IMR-90 (cell line): ENCODE results near the gene ZNF48. TPM values are rescaled to one million over a fixed set of nuclear protein-coding genes. Genes with fewer than 3 reads are reported as not detected.

ENCODE experiments used
- ATAC-seq: fragments of 200-7000 bp; cut with Tn5 transposase; 2 replicates; pipeline ENCODE4 v1.9.1; 2020; ENCODE audit warnings: low read depth, mild to moderate bottlenecking, moderate library complexity
- BruUV-seq: library from RNA; stranded (reverse); fragments of 400-500 nt; replicated peaks from 2 replicates; lab custom pipeline; 2021; lab: Mats Ljungman, UMichigan
- CTCF ChIA-PET: fragments of 300-600 bp; formaldehyde crosslinking; extraction: SDS; loops from one replicate; lab custom pipeline; 2021; ENCODE audit warnings: antibody characterized with exemption; lab: Yijun Ruan, JAX
- POLR2A ChIA-PET: fragments of 300-600 bp; sonication (Branson Sonifier 250); formaldehyde crosslinking; loops from one replicate; lab custom pipeline; 2022; ENCODE audit warnings: antibody characterized with exemption; ENCODE audit not compliant: unreplicated experiment; lab: Charles Lee
- DNase-seq: peaks from one replicate; pipeline ENCODE4 v3.0.0; 2013
- H2AFZ ChIP-seq: replicated peaks from 2 replicates; pipeline ENCODE3; 2013; ENCODE audit warnings: low read length, mild to moderate bottlenecking; ENCODE audit not compliant: poor library complexity
- H2AK5ac ChIP-seq: 2 replicates; pipeline ENCODE4 v1.6.1; 2013; ENCODE audit warnings: low read depth, low read length, inconsistent platforms
- H2AK9ac ChIP-seq: replicated peaks from 2 replicates; pipeline ENCODE3; 2013; ENCODE audit warnings: mild to moderate bottlenecking, low read depth, low read length, moderate library complexity; ENCODE audit not compliant: poor library complexity
- H2BK120ac ChIP-seq: 2 replicates; pipeline ENCODE4 v1.6.1; 2013; ENCODE audit warnings: low read depth, low read length, inconsistent platforms
- H2BK15ac ChIP-seq: 3 replicates; pipeline ENCODE4 v1.6.1; 2013; ENCODE audit warnings: low read depth, low read length, inconsistent platforms
- H2BK20ac ChIP-seq: 2 replicates; pipeline ENCODE4 v1.6.1; 2013; ENCODE audit warnings: low read depth, mild to moderate bottlenecking, inconsistent platforms, low read length, moderate library complexity
- H2BK5ac ChIP-seq: 2 replicates; pipeline ENCODE4 v1.6.1; 2013; ENCODE audit warnings: mild to moderate bottlenecking, low read depth, low read length, inconsistent platforms; ENCODE audit not compliant: poor library complexity, severe bottlenecking
- H3K14ac ChIP-seq: replicated peaks from 2 replicates; pipeline ENCODE4 v1.6.1; 2013; ENCODE audit warnings: low read depth, low read length, inconsistent platforms
- H3K18ac ChIP-seq: 2 replicates; pipeline ENCODE4 v1.6.1; 2013; ENCODE audit warnings: low read depth, low read length, control low read depth
- H3K23ac ChIP-seq: 2 replicates; pipeline ENCODE4 v1.6.1; 2013; ENCODE audit warnings: low read depth, low read length, inconsistent platforms
- H3K27ac ChIP-seq: 2 replicates; pipeline ENCODE4 v1.5.1; 2013; ENCODE audit warnings: mild to moderate bottlenecking, control low read depth, low read length; ENCODE audit not compliant: insufficient read depth
- H3K27me3 ChIP-seq: 2 replicates; pipeline ENCODE4 v1.6.1; 2013; ENCODE audit warnings: low read length; ENCODE audit not compliant: control insufficient read depth, insufficient read depth
- H3K36me3 ChIP-seq: 2 replicates; pipeline ENCODE4 v1.6.1; 2013; ENCODE audit warnings: low read length, mixed read lengths; ENCODE audit not compliant: control insufficient read depth, insufficient read depth
- H3K4ac ChIP-seq: 2 replicates; pipeline ENCODE4 v1.6.1; 2013; ENCODE audit warnings: low read depth, low read length, inconsistent platforms
- H3K4me1 ChIP-seq: 2 replicates; pipeline ENCODE4 v1.6.1; 2013; ENCODE audit warnings: low read length, mixed read lengths; ENCODE audit not compliant: control insufficient read depth, insufficient read depth
- H3K4me2 ChIP-seq: 2 replicates; pipeline ENCODE4 v1.6.1; 2013; ENCODE audit warnings: low read depth, mild to moderate bottlenecking, control low read depth, low read length, moderate library complexity
- H3K4me3 ChIP-seq: 2 replicates; pipeline ENCODE4 v1.5.1; 2013; ENCODE audit warnings: low read depth, mild to moderate bottlenecking, control low read depth, low read length, moderate library complexity; ENCODE audit not compliant: insufficient read depth
- H3K56ac ChIP-seq: 2 replicates; pipeline ENCODE4 v1.6.1; 2013; ENCODE audit warnings: low read length, inconsistent platforms; ENCODE audit not compliant: insufficient read depth; ENCODE audit errors: extremely low read depth
- H3K79me1 ChIP-seq, 2 experiments: 2 replicates each; pipeline ENCODE4 v1.6.1; 2013; ENCODE audit warnings: low read length in 2 of 2, inconsistent platforms in 1 of 2, low read depth in 1 of 2
- H3K9ac ChIP-seq: 2 replicates; pipeline ENCODE4 v1.6.1; 2013; ENCODE audit warnings: low read depth, low read length, control low read depth
- H3K9me1 ChIP-seq: 2 replicates; pipeline ENCODE4 v1.6.1; 2013; ENCODE audit warnings: low read length, inconsistent platforms; ENCODE audit not compliant: insufficient read depth
- H3K9me3 ChIP-seq: 2 replicates; pipeline ENCODE4 v1.6.1; 2013; ENCODE audit warnings: low read length; ENCODE audit not compliant: control insufficient read depth, insufficient read depth
- H4K20me1 ChIP-seq: 2 replicates; pipeline ENCODE4 v1.6.1; 2013; ENCODE audit warnings: low read length, inconsistent platforms; ENCODE audit not compliant: insufficient read depth
- H4K5ac ChIP-seq: 2 replicates; pipeline ENCODE4 v1.6.1; 2013; ENCODE audit warnings: mild to moderate bottlenecking, low read depth, low read length, control low read depth
- H4K8ac ChIP-seq, 2 experiments: 2 replicates each; pipeline ENCODE4 v1.6.1; 2013; ENCODE audit warnings: low read depth in 2 of 2, low read length in 2 of 2, control low read depth in 1 of 2, inconsistent platforms in 1 of 2
- H4K91ac ChIP-seq: 2 replicates; pipeline ENCODE4 v1.6.1; 2013; ENCODE audit warnings: low read depth, low read length, inconsistent platforms; ENCODE audit not compliant: insufficient read depth
- BHLHE40 ChIP-seq: fragments of 150-350 bp; IDR thresholded peaks from 2 replicates; pipeline ENCODE4 v1.6.1; 2016; ENCODE audit warnings: mild to moderate bottlenecking, low read depth, low read length
- CHD1 ChIP-seq: IDR thresholded peaks from 2 replicates; pipeline ENCODE4 v1.6.1; 2012; ENCODE audit warnings: low read depth, low read length, improper control_type of control experiment
- ELK1 ChIP-seq: fragments of 150-350 bp; IDR thresholded peaks from 2 replicates; pipeline ENCODE4 v1.6.1; 2016; ENCODE audit warnings: low read depth, mild to moderate bottlenecking, low read length, moderate library complexity, borderline replicate concordance
- FOS ChIP-seq: fragments of 150-350 bp; IDR thresholded peaks from 2 replicates; pipeline ENCODE4 v1.6.1; 2016; ENCODE audit warnings: low read depth, low read length
- MAFK ChIP-seq: IDR thresholded peaks from 2 replicates; pipeline ENCODE4 v1.6.1; 2012; ENCODE audit warnings: low read depth, low read length, improper control_type of control experiment
- NFE2L2 ChIP-seq: fragments of 150-350 bp; IDR thresholded peaks from 2 replicates; pipeline ENCODE4 v1.6.1; 2016; ENCODE audit warnings: low read depth, mild to moderate bottlenecking, low read length
- POLR2A ChIP-seq: IDR thresholded peaks from 2 replicates; pipeline ENCODE4 v1.6.1; 2012; ENCODE audit warnings: mild to moderate bottlenecking, low read depth, low read length
- RAD21 ChIP-seq: IDR thresholded peaks from 2 replicates; pipeline ENCODE4 v1.6.1; 2012; ENCODE audit warnings: low read length, improper control_type of control experiment
- RFX5 ChIP-seq: IDR thresholded peaks from 2 replicates; pipeline ENCODE4 v1.8.0; 2012; ENCODE audit warnings: low read depth, mild to moderate bottlenecking, low read length, moderate library complexity
- SMC3 ChIP-seq: fragments of 150-350 bp; IDR thresholded peaks from 2 replicates; pipeline ENCODE4 v1.6.1; 2016; ENCODE audit warnings: low read depth, mild to moderate bottlenecking, antibody characterized with exemption, low read length, moderate library complexity
- WGBS, 2 experiments: methylation state at CpG; one replicate each; pipeline versions ENCODE4 v1.1.5 to v1.1.7; 2013; ENCODE audit warnings: missing lambda C conversion rate in 2 of 2; ENCODE audit not compliant: insufficient read length in 1 of 2; ENCODE audit errors: extremely low coverage in 2 of 2; 5-methylcytosine and 5-hydroxymethylcytosine counted together
- dilution Hi-C: fragments of 300-500 bp; cut with HindIII; formaldehyde crosslinking; loops from one replicate; pipeline ENCODE4 v1.14.3; 2018; ENCODE audit warnings: low sequenced_read_pairs; ENCODE audit not compliant: unreplicated experiment
- in situ Hi-C: fragments of 300-500 bp; cut with MboI; formaldehyde crosslinking; loops from 3 replicates; pipeline ENCODE4 v1.14.3; 2019; ENCODE audit warnings: low sequenced_read_pairs, inconsistent platforms, mixed read lengths
- intact Hi-C: fragments of 100-400 bp; cut with micrococcal nuclease; formaldehyde crosslinking; loops from 2 replicates; pipeline ENCODE4 v1.10.0; 2022
- polyA plus RNA-seq, 3 experiments: library from polyadenylated mRNA; depleted of rRNA; stranded (reverse); fragments of >200 nt; gene quantifications; 2 replicates each; pipeline ENCODE4 v1.2.3, GENCODE V29; 2012; ENCODE audit warnings: low replicate concordance in 1 of 3
- total RNA-seq: library from RNA; depleted of rRNA; stranded (reverse); fragments of >200 nt; gene quantifications from 2 replicates; pipeline ENCODE4 v1.2.3, GENCODE V29; 2012

ZNF48 gene
- total and polyA plus RNA-seq, 2 of the 4 experiments (the other 2 are of a cell fraction) = 5.8 to 6.6 TPM

DNA sequence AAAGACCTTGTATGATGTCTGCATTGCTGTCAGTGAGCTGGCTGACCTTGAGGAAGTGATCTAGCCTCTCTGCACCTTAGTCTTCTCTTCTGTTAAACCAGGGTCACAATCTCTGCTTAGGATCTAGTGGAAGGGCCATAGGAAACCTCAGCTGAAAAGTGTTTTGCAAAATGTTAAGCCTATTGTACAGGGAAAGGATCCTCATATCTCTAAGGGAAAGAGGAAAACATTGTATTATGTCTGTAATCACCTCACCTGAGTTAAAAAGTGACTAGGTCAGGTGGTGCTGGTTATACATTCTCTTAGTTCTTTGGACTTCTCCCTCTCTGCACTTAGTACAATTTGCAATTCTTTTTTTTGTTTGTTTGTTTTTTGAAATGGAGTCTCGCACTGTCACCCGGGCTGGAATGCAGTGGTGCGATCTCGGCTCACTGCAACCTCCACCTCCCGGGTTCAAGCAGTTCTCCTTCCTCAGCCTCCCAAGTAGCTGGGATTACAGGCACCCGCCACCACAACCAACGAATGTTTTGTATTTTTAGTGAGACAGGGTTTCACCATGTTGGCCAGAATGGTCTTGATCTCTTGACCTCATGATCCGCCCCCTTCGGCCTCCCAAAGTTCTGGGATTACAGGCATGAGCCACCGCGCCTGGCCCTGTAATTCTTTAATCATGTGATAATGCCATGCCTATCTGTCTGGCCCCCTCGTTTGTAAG, 52.4 kb downstream of the ZNF48 start (continued):
- no peak for TF ChIP-seq POLR2A

DNA sequence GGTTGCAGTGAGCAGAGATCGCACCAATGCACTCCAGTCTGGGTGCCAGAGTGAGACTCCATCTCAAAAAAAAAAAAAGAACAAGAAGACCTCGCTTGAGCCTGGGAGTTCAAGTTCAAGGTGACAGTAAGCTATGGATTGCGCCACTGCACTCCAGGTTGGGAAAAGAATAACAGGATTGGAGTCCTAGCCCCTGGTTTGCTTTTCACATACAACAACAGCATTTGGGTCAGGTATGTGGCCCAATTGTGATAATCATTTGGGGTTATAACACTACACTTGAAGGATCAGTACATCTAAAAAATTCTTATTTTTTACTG, 53.9 kb downstream of the ZNF48 start:
- POLR2A ChIA-PET = no interaction called here

More for the DNA sequence above, 53.9 kb downstream of the ZNF48 start:
- dilution Hi-C loops (no loop called here), intact Hi-C loops (loop anchor here (1.0 to 2.0 kb wide), 5 partner anchors 78 to 245 kb away; partner anchors contain the start of genes ZNF688 and ZNF768), in situ Hi-C loops (loop anchor here (5.0 kb wide), 2 partner anchors 148 to 183 kb away; no protein-coding TSS in a partner anchor)
- H2AK5ac ChIP-seq = no peak overlapping the region
- no peak overlapping the region for H4K91ac ChIP-seq
- H3K14ac ChIP-seq = no peak overlapping the region
- no peak overlapping the region for H2BK15ac ChIP-seq
- H3K4ac ChIP-seq = no peak overlapping the region
- no peak overlapping the region for H3K4me2 ChIP-seq
- no peak overlapping the region for H3K56ac ChIP-seq
- ATAC-seq (no peak), DNase-seq (no peak)
- H4K8ac ChIP-seq = no peak overlapping the region
- no peak overlapping the region for H3K27ac ChIP-seq
- peaks cover 5% of the 10 kb centered on the region for H3K36me3 ChIP-seq
- H3K79me1 ChIP-seq = peaks cover 11 to 12% of the 10 kb centered on the region in 2 experiments
- CTCF ChIA-PET = interaction anchor here (0.6 to 1.5 kb wide), 3 partner anchors 19 to 86 kb away, joined by 3 read pairs; partner anchors contain the start of genes DCTPP1 and ZNF747
- TF ChIP-seq NFE2L2 = no peak
- TF ChIP-seq FOS = no peak
- no peak for TF ChIP-seq SMC3
- no peak for TF ChIP-seq MAFK
- no peak for TF ChIP-seq ELK1
- TF ChIP-seq RAD21 = no peak
- no peak for TF ChIP-seq BHLHE40
- no peak for TF ChIP-seq POLR2A
- no peak for TF ChIP-seq RFX5
- TF ChIP-seq CHD1 = no peak
- no peak overlapping the region for H2BK20ac ChIP-seq
- H3K27me3 ChIP-seq = peaks cover 3% of the 10 kb centered on the region
- no peak overlapping the region for H2BK5ac ChIP-seq
- H3K4me1 ChIP-seq = peaks cover 5% of the 10 kb centered on the region
- no peak overlapping the region for H3K9ac ChIP-seq
- no peak overlapping the region for H3K4me3 ChIP-seq
- 75% methylated on average over 1 of the region's 3 CpGs; no CpG with 5 or more reads in 1 of the 2 experiments for WGBS, 2 experiments
- no peak overlapping the region for H2AK9ac ChIP-seq
- no peak overlapping the region for H3K18ac ChIP-seq
- H3K9me3 ChIP-seq = 0 out of 2 replicates have a peak, but pooled peaks cover 5% of the 10 kb centered on the region
- H2BK120ac ChIP-seq = no peak overlapping the region
- H2AFZ ChIP-seq = no peak overlapping the region
- H4K5ac ChIP-seq = no peak overlapping the region
- BruUV-seq = no TSS peak
- H3K9me1 ChIP-seq = peaks cover 7% of the 10 kb centered on the region
- no peak overlapping the region for H3K23ac ChIP-seq
- 0 out of 2 replicates have a peak, but pooled peaks cover 3% of the 10 kb centered on the region for H4K20me1 ChIP-seq
